Measurements from ENCODE around the gene SMG6. TPM values are rescaled to one million over a fixed set of nuclear protein-coding genes. Genes with fewer than 3 reads are reported as not detected.

Gene SMG6
- total and polyA plus RNA-seq, 2 of the 13 experiments (the other 11 are each of a cell fraction or from before 2014, with no cell fraction given): 4.6 to 14.6 TPM

DNA sequence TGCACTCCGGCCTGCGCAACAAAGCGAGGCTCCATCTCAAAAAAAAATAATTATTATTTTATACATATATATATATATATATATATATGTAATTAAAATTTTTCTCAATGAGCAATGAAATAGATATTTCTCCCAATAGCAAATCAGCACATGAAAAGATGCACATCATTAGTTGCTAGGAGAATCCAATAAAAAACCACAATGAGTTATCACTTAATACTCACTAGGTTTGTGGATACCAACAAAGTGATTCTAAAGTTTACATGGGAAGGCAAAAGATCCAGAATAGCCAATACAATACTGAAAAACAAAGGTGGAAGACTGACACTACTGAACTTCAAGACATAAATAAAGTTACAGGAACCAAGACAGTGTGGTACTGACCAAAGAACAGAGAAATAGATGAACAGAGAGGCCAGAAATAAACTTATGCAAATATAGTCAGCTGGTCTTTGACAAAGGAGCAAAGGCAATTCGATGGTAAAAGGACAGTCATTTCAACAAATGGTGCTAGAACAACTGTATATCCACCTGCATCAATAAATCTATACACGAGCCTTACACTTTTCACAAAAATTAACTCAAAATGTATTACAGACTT is 13.6 kb downstream of the SMG6 start:
- no peak overlapping the region for H3K9ac ChIP-seq (ENCODE audit: insufficient read depth, low read depth, low read length)
- intact Hi-C loops (cut with micrococcal nuclease; ENCODE audit: unreplicated experiment): no loop called here
- POLR2A ChIA-PET: no interaction called here
- in situ Hi-C loops (cut with HindIII; ENCODE audit: extremely low pct_ligation_motif_present, low pct_unique_long_range_greater_than_20kb): no loop called here
- H3K4me2 ChIP-seq (ENCODE audit: low read depth, low read length): no peak overlapping the region
- no peaks in the 10 kb centered on the region; the same call in 1 of the 2 replicates for H4K20me1 ChIP-seq (ENCODE audit: insufficient read depth, low read length)
- H3K36me3 ChIP-seq (replicated peaks in 1 of 2; ENCODE audit: control insufficient read depth in 1 of 2, insufficient read depth in 2 of 2, low read length in 2 of 2): peaks cover 14 to 73% of the 10 kb centered on the region in 2 experiments
- ATAC-seq (no peak), DNase-seq (ENCODE audit: low spot score) (no peak), FAIRE-seq (no peak)
- H3K27me3 ChIP-seq (ENCODE audit: control insufficient read depth in 1 of 2, insufficient read depth in 2 of 2, low read length in 2 of 2): no peaks in the 10 kb centered on the region
- 94% methylated on average over 5 of the region's 5 CpGs for WGBS (ENCODE audit: low lambda C conversion rate)
- H3K4me1 ChIP-seq (ENCODE audit: insufficient read depth, low read length): no peaks in the 10 kb centered on the region
- H2AFZ ChIP-seq (ENCODE audit: low read length): no peak overlapping the region
- no TSS peak for BruUV-seq (replicated peaks)
- no peaks in the 10 kb centered on the region for H3K79me2 ChIP-seq (ENCODE audit: insufficient read depth, low read length)
- TF ChIP-seq, protein P1, sequence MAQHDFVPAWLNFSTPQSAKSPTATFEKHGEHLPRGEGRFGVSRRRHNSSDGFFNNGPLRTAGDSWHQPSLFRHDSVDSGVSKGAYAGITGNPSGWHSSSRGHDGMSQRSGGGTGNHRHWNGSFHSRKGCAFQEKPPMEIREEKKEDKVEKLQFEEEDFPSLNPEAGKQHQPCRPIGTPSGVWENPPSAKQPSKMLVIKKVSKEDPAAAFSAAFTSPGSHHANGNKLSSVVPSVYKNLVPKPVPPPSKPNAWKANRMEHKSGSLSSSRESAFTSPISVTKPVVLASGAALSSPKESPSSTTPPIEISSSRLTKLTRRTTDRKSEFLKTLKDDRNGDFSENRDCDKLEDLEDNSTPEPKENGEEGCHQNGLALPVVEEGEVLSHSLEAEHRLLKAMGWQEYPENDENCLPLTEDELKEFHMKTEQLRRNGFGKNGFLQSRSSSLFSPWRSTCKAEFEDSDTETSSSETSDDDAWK (CRISPR knock-in tag; IDR thresholded peaks at IDR 0.05): no peak
- TF ChIP-seq, protein P2, sequence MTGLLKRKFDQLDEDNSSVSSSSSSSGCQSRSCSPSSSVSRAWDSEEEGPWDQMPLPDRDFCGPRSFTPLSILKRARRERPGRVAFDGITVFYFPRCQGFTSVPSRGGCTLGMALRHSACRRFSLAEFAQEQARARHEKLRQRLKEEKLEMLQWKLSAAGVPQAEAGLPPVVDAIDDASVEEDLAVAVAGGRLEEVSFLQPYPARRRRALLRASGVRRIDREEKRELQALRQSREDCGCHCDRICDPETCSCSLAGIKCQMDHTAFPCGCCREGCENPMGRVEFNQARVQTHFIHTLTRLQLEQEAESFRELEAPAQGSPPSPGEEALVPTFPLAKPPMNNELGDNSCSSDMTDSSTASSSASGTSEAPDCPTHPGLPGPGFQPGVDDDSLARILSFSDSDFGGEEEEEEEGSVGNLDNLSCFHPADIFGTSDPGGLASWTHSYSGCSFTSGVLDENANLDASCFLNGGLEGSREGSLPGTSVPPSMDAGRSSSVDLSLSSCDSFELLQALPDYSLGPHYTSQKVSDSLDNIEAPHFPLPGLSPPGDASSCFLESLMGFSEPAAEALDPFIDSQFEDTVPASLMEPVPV (CRISPR knock-in tag; IDR thresholded peaks at IDR 0.05): no peak
- peak; percentile 86 for TF ChIP-seq RFX5 (IDR thresholded peaks at IDR 0.05; ENCODE audit: low read depth, low read length)
- H3K9me3 ChIP-seq (ENCODE audit: low read length): no peaks in the 10 kb centered on the region
- H3K27ac ChIP-seq (ENCODE audit: extremely low read length, insufficient read depth, low read length): no peak overlapping the region
- CTCF ChIA-PET (ENCODE audit: low intra/inter-chr PET ratio, low total read pairs): no interaction called here
- no peak overlapping the region for H3K4me3 ChIP-seq (replicated peaks in 1 of 3; ENCODE audit: insufficient read depth in 1 of 3, low read depth in 2 of 3, low read length in 3 of 3)

DNA sequence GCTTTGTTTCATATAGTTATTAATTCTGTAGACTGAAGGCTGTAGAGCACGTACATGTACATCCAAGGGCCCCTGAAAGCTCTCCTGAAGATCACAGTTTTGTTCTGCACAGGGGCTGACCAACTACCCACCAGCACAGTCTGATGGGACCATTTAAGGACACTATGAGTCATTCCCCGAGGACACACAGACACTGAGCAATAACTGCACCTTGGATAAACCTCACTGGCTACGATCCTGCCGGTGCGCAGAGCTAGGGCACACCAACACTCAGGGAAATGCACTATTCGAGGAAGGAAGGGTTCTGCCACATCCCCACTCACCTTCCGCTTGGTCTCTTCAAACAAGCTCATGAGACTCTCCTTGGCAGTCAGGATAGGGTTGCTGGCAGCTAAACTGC is 20.3 kb downstream of the SMG6 start:
- intact Hi-C loops (cut with micrococcal nuclease; ENCODE audit: unreplicated experiment) (no loop called here), in situ Hi-C loops (cut with HindIII; ENCODE audit: extremely low pct_ligation_motif_present, low pct_unique_long_range_greater_than_20kb) (no loop called here)
- no peak for FAIRE-seq
- peaks cover 24 to 70% of the 10 kb centered on the region in 2 experiments for H3K36me3 ChIP-seq (replicated peaks in 1 of 2; ENCODE audit: control insufficient read depth in 1 of 2, insufficient read depth in 2 of 2, low read length in 2 of 2)
- no peak overlapping the region for H3K27ac ChIP-seq (ENCODE audit: extremely low read length, insufficient read depth, low read length)
- H3K27me3 ChIP-seq (ENCODE audit: control insufficient read depth in 1 of 2, insufficient read depth in 2 of 2, low read length in 2 of 2): no peaks in the 10 kb centered on the region
- no TSS peak for BruUV-seq (replicated peaks)
- no peaks in the 10 kb centered on the region for H3K9me3 ChIP-seq (ENCODE audit: low read length)
- H3K4me1 ChIP-seq (ENCODE audit: insufficient read depth, low read length): no peaks in the 10 kb centered on the region
- no peak overlapping the region for H3K4me2 ChIP-seq (ENCODE audit: low read depth, low read length)
- ChIA-PET CTCF (ENCODE audit: low intra/inter-chr PET ratio, low total read pairs) (no interaction called here), POLR2A (no interaction called here)
- no peaks in the 10 kb centered on the region for H4K20me1 ChIP-seq (ENCODE audit: insufficient read depth, low read length)
- no peak overlapping the region for H3K9ac ChIP-seq (ENCODE audit: insufficient read depth, low read depth, low read length)
- H3K79me2 ChIP-seq (ENCODE audit: insufficient read depth, low read length): no peaks in the 10 kb centered on the region
- H3K4me3 ChIP-seq (replicated peaks in 1 of 3; ENCODE audit: insufficient read depth in 1 of 3, low read depth in 2 of 3, low read length in 3 of 3): no peak overlapping the region
- WGBS (ENCODE audit: low lambda C conversion rate): 95% methylated on average over 6 of the region's 7 CpGs
- no peak overlapping the region for H2AFZ ChIP-seq (ENCODE audit: low read length)
- DNase-seq (ENCODE audit: low spot score): no peak
- TF ChIP-seq ZNF180 (CRISPR knock-in tag; IDR thresholded peaks at IDR 0.05; ENCODE audit: borderline replicate concordance, low read depth): no peak
- TF ChIP-seq ZNF136 (CRISPR knock-in tag; IDR thresholded peaks at IDR 0.05; ENCODE audit: low read depth): no peak
- no peak for TF ChIP-seq NR2F2 (IDR thresholded peaks at IDR 0.05; ENCODE audit: borderline replicate concordance, low read depth)
- no peak for TF ChIP-seq ELF3 (CRISPR knock-in tag; IDR thresholded peaks at IDR 0.05)
- TF ChIP-seq, protein P3, sequence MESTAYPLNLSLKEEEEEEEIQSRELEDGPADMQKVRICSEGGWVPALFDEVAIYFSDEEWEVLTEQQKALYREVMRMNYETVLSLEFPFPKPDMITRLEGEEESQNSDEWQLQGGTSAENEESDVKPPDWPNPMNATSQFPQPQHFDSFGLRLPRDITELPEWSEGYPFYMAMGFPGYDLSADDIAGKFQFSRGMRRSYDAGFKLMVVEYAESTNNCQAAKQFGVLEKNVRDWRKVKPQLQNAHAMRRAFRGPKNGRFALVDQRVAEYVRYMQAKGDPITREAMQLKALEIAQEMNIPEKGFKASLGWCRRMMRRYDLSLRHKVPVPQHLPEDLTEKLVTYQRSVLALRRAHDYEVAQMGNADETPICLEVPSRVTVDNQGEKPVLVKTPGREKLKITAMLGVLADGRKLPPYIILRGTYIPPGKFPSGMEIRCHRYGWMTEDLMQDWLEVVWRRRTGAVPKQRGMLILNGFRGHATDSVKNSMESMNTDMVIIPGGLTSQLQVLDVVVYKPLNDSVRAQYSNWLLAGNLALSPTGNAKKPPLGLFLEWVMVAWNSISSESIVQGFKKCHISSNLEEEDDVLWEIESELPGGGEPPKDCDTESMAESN (CRISPR knock-in tag; conservative IDR thresholded peaks at IDR 0.05): no peak
- no peak for ATAC-seq

Measured in HepG2 (cell line).